Activated CD4-positive, CD25-positive, alpha-beta regulatory T cell treated with anti-CD3 and anti-CD28 coated beads, Interleukin-2, amount 50 U/mL, for 72 hours (primary cell): Measurements from ENCODE around the gene PRTFDC1.

Source experiments
- DNase-seq: peaks from one replicate; pipeline ENCODE4 v3.0.0; 2021

Gene PRTFDC1

GRCh38 chr10:24834869-24835268, 117.5 kb downstream of the PRTFDC1 start:
- no peak for DNase-seq

GRCh38 chr10:24826009-24826408, 126.4 kb downstream of the PRTFDC1 start:
- DNase-seq = no peak

- no peak for DNase-seq
Measured at GRCh38 chr10:24825551-24825950, 126.9 kb downstream of the PRTFDC1 start.

- DNase-seq = no peak
Measured at GRCh38 chr10:24824536-24824935, 127.9 kb downstream of the PRTFDC1 start.

GRCh38 chr10:24824124-24824523, 128.3 kb downstream of the PRTFDC1 start:
- DNase-seq = no peak

- DNase-seq = no peak
Measured at GRCh38 chr10:24822590-24822989, 129.8 kb downstream of the PRTFDC1 start.

- DNase-seq = no peak
Measured at GRCh38 chr10:24821986-24822385, 130.4 kb downstream of the PRTFDC1 start.

GRCh38 chr10:24816868-24817396, 135.5 kb downstream of the PRTFDC1 start:
- DNase-seq = no peak

GRCh38 chr10:24814568-24815313, 137.7 kb downstream of the PRTFDC1 start:
- no peak for DNase-seq

- no peak for DNase-seq
Measured at GRCh38 chr10:24813856-24814255, 138.6 kb downstream of the PRTFDC1 start.

- DNase-seq = no peak
Measured at GRCh38 chr10:24806262-24806661, 146.1 kb downstream of the PRTFDC1 start.

- DNase-seq = no peak
Measured at GRCh38 chr10:24804956-24805355, 147.4 kb downstream of the PRTFDC1 start.

GRCh38 chr10:24804392-24804791, 148.0 kb downstream of the PRTFDC1 start:
- no peak for DNase-seq

- no peak for DNase-seq
Measured at GRCh38 chr10:24802378-24802777, 150.0 kb downstream of the PRTFDC1 start.

- DNase-seq = no peak
Measured at GRCh38 chr10:24800861-24801260, 151.5 kb downstream of the PRTFDC1 start.
